NAMALWA (cell line): Measurements from ENCODE around the gene YWHAH.

ENCODE experiments used
- DNase-seq: peaks from one replicate; pipeline ENCODE4 v3.0.0-alpha.2; 2015; ENCODE audit warnings: low spot score

The YWHAH gene

GRCh38 chr22:31943978-31944699 lies at the start of gene YWHAH:
TSS of gene YWHAH (plus strand) at chr22:31944535. CDS start at chr22:31944734, 199 bp downstream.
- DNase-seq: peak; percentile 93

DNA sequence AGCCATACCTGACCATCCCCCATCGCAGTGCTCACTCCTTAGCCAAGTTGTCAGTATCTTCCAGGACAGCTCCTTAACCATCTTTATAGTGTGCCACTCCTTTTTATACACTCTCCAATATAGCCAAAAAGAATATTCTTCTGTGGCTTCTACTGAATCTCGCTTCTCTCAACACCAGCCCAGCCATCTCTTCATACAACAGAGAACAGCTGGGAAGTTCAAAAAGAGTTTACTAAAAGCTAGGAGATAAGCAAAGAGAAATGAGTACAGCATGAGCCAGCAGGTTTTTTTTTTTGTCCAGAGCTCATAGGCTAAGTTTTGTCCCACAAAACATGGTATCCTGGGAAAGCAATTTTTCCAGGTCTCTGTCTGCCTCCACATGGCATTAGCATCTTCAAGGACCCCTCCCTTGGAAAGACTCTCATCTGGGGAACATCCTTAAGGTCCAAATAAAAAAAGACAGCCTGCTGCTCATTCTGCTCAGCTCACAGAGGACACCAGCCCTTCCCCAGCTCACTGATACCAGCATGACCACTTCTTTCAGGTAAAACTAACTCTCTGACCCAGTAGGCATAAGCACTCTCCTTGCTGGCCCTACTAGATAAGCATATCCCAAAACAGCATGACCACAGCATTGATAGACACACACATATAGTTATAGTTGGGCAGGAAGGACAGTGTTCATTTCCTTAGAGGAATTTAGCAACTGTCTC lies 48.8 kb upstream of the YWHAH start:
- no peak for DNase-seq

GRCh38 chr22:31896472-31896871 lies 47.9 kb upstream of the YWHAH start:
- no peak for DNase-seq

DNA sequence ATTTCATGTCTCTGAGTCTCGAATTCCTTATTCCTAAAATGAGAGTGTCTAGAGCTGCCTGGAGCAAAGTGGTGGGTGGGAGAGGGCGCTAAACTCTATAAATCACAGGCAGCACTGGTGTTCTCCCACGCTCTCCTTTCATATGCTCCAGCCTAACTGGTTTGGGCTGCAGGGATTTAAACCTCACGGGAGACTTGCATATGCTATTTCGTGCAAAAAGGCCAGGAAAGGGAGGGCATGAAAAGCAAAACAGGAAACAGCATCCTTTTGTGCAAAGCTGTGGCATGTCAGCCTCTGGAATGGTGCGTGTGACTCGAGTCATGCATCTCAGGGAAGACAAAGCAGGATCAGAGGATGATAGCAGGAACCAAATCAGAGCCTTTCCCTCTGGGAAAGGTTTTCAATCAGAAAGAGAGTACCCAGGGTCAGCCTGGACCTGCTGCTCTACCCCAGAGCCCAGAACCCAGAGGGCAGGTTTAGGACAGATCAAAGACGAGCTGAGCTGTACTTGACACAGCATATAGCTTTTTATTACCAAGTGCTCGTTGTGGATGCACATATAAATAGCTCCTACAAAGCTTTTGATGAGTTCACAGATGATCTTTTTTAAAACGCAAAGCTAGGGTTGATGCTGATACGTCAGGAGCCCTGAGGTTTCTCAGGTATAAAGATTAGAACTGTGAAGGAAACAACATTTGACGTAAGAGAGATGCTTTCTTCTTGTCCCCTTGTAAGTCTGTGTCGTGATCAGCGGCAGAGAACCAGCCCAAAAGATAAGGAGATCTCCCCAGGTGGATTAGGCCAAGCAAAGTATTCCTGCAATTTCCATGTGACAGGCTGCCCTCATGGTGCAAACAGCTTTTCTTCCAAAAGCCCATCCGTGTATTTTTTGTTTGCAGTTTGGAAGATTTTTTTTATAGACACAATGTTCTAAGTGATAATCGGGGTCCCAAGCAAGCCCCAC lies 46.2 kb upstream of the YWHAH start:
- DNase-seq: no peak

- no peak for DNase-seq
Observed at GRCh38 chr22:31898926-31899325, 45.4 kb upstream of the YWHAH start.

DNA sequence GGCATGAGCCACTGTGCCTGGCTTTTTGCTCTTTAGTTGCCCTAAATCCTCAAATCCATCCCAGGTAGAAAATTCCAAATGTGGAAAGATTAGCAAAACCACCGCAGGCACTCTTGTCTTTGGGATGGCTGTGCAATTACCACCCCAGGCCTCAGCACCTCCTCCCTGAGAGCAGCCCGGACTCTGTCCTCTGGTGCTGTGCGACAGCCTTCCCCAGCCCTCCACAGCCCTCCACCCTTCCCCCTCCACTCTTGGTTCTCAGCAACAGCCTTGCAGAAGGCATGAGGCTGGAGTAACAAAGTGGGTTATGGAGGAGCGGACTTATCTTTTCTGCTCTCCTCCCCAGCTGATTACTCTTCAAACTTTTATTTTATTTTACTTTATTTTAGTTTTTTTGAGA lies 44.7 kb upstream of the YWHAH start:
- no peak for DNase-seq

- no peak for DNase-seq
Observed at GRCh38 chr22:31901388-31902137, 42.8 kb upstream of the YWHAH start.

GRCh38 chr22:31904651-31905050 lies 39.7 kb upstream of the YWHAH start:
- DNase-seq: no peak

GRCh38 chr22:31905356-31905755 lies 39.0 kb upstream of the YWHAH start:
- DNase-seq: no peak

DNA sequence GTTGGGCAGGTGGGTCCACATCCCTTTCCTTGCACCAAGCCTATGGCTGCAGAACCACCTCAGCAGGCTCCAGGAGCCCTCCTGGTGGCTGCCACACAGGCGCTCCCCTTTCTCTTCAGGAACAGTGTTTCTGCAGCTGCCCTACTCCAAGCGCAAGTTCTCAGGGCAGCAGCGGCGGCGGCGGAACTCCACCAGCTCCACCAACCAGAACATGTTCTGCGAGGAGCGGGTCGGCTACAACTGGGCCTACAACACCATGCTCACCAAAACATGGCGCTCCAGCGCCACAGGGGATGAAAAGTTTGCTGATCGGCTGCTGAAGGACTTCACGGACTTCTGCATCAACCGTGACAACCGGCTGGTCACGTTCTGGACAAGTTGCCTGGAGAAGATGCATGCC lies 38.2 kb upstream of the YWHAH start:
- no peak for DNase-seq

GRCh38 chr22:31906569-31906968 lies 37.8 kb upstream of the YWHAH start:
- no peak for DNase-seq

DNA sequence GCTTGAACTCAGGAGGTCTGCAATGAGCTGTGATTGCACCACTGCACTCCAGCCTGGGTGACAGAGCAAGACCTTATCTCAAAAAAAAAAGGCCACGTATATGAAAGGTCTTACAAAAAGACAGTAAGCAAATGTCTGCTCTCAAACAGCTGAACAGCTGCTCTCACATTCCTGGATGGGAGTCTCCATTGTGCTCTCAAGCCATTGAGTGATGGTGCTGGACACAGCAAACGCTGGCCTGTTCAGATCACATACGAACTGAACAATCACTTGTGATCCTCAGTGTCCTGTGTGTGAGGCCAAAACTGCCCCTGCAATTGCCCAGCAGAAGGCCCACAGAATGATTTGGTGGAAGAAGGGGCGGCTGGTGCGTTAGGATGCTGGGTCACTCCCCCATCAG lies 34.4 kb upstream of the YWHAH start:
- no peak for DNase-seq

GRCh38 chr22:31911565-31912406 lies 32.5 kb upstream of the YWHAH start:
- no peak for DNase-seq

- DNase-seq: no peak
Observed at GRCh38 chr22:31912407-31912743, 32.0 kb upstream of the YWHAH start.

DNA sequence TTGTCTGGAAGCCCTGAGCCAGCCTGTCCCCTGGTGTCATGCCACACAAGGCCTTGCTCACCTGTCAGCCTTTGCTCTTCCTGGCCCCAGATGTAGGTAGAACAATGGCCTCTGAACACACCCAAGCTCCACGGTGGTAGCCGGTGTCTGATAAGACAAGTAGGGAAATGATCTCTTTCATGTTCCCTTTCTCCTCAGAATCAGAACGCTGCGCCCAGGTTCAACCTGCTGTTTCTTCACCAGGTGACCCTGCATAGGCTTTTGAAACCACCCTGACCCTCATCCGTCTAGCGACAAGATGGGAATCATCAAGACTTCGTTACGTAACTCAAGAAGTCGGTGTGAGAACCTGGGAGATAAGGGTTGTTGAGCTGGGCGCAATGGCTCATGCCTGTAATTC lies 28.7 kb upstream of the YWHAH start:
- no peak for DNase-seq

GRCh38 chr22:31917227-31917921 lies 27.0 kb upstream of the YWHAH start:
- DNase-seq: peak; percentile 34

GRCh38 chr22:31919730-31920129 lies 24.6 kb upstream of the YWHAH start:
- DNase-seq: no peak

GRCh38 chr22:31920306-31920705 lies 24.0 kb upstream of the YWHAH start:
- no peak for DNase-seq

- no peak for DNase-seq
Observed at GRCh38 chr22:31921106-31921505, 23.2 kb upstream of the YWHAH start.

GRCh38 chr22:31922534-31922933 lies 21.8 kb upstream of the YWHAH start:
- no peak for DNase-seq
